GM12878 (cell line): ENCODE results near the gene CD33. TPM values are rescaled to one million over a fixed set of nuclear protein-coding genes. Genes with fewer than 3 reads are reported as not detected.
A peak's percentile ranks its signal among the peaks of the same experiment; 100 is the strongest.

Experiments
- BACH1 ChIP-seq: fragments of 450-650 bp; IDR thresholded peaks from 2 replicates; pipeline ENCODE4 v1.6.1; 2017; ENCODE audit warnings: mild to moderate bottlenecking, borderline replicate concordance
- BCL11A ChIP-seq: IDR thresholded peaks from 2 replicates; pipeline ENCODE4 v1.6.1; 2011; ENCODE audit warnings: low read depth, low read length
- JUNB ChIP-seq: IDR thresholded peaks from 2 replicates; pipeline ENCODE4 v1.6.1; 2016; ENCODE audit warnings: antibody characterized with exemption, mild to moderate bottlenecking
- NRF1 ChIP-seq: conservative IDR thresholded peaks from 2 replicates; pipeline ENCODE4 v1.6.1; 2011; ENCODE audit warnings: mild to moderate bottlenecking, low read depth, low read length, improper control_type of control experiment
- RAD21 ChIP-seq: IDR thresholded peaks from 2 replicates; pipeline ENCODE4 v1.6.1; 2011; ENCODE audit warnings: mild to moderate bottlenecking, low read depth, low read length, moderate library complexity; ENCODE audit not compliant: insufficient read depth
- ZZZ3 ChIP-seq: IDR thresholded peaks from 2 replicates; pipeline ENCODE4 v1.6.1; 2011; ENCODE audit warnings: low read depth; ENCODE audit not compliant: control insufficient read depth, insufficient read length
- polyA plus RNA-seq, 11 experiments: library from polyadenylated mRNA; depleted of rRNA in 4 of 11; unstranded in 6 of 11; stranded (reverse) in 5 of 11; fragments of >200 nt; fragmentation: Nextera tagmentation in 4 of 11; fragmentation: Illumina TruSeq in 1 of 11; extraction: Ambion mirVana in 4 of 11; extraction: Trizol in 1 of 11; gene quantifications; 1 replicate in 1 of 11; 2 replicates in 10 of 11; pipeline versions ENCODE4 v1.2.1 to v1.2.3, GENCODE V29; 2011 to 2016; ENCODE audit warnings: inconsistent platforms in 2 of 11, missing spikeins in 2 of 11, low read depth in 1 of 11
- total RNA-seq, 4 experiments: library from RNA; depleted of rRNA in 3 of 4; stranded (reverse); fragments of >200 nt in 3 of 4; fragmentation: Illumina TruSeq in 1 of 4; extraction: Trizol in 1 of 4; gene quantifications; 2 replicates each; pipeline versions ENCODE4 v1.2.1 to v1.2.3, GENCODE V29; 2013 to 2021
- TF ChIP-seq, protein P1 (sequence below): fragments of 450-650 bp; IDR thresholded peaks from 2 replicates; pipeline ENCODE4 v1.6.1; 2017; ENCODE audit warnings: mild to moderate bottlenecking, moderate library complexity
- TF ChIP-seq, protein P2 (sequence below): IDR thresholded peaks from 2 replicates; pipeline ENCODE4 v1.6.1; 2012; ENCODE audit warnings: low read length, inconsistent platforms
- TF ChIP-seq, protein P3 (sequence below): fragments of 150-350 bp; IDR thresholded peaks from 2 replicates; pipeline ENCODE4 v1.6.1; 2016; ENCODE audit warnings: low read depth, low read length

CD33 gene
- total and polyA plus RNA-seq, 10 of the 15 experiments (the other 5 are each of a cell fraction or from before 2014, with no cell fraction given): 0.29 to 17.9 (median 0.72) TPM; not detected in 1

DNA sequence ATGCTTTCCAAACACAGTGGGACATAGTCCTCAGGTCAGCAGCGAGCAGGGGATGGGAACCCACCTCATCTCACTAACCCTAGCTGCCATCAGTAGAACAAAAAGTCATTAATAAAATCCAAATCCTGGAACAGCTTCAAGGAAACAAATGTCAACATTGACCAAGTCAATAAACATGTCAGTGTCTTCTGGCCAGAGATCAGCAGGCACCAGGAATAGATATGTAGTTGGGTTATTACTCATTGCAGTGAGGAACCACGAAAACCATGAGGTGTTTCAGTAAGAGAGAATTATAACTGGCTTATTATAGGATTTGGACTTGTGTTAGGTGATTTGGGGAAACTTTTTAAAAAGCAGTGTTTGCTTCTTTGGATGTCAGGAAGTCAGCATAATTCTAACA, 17.1 kb upstream of the CD33 start (continued):
- TF ChIP-seq, protein P1, sequence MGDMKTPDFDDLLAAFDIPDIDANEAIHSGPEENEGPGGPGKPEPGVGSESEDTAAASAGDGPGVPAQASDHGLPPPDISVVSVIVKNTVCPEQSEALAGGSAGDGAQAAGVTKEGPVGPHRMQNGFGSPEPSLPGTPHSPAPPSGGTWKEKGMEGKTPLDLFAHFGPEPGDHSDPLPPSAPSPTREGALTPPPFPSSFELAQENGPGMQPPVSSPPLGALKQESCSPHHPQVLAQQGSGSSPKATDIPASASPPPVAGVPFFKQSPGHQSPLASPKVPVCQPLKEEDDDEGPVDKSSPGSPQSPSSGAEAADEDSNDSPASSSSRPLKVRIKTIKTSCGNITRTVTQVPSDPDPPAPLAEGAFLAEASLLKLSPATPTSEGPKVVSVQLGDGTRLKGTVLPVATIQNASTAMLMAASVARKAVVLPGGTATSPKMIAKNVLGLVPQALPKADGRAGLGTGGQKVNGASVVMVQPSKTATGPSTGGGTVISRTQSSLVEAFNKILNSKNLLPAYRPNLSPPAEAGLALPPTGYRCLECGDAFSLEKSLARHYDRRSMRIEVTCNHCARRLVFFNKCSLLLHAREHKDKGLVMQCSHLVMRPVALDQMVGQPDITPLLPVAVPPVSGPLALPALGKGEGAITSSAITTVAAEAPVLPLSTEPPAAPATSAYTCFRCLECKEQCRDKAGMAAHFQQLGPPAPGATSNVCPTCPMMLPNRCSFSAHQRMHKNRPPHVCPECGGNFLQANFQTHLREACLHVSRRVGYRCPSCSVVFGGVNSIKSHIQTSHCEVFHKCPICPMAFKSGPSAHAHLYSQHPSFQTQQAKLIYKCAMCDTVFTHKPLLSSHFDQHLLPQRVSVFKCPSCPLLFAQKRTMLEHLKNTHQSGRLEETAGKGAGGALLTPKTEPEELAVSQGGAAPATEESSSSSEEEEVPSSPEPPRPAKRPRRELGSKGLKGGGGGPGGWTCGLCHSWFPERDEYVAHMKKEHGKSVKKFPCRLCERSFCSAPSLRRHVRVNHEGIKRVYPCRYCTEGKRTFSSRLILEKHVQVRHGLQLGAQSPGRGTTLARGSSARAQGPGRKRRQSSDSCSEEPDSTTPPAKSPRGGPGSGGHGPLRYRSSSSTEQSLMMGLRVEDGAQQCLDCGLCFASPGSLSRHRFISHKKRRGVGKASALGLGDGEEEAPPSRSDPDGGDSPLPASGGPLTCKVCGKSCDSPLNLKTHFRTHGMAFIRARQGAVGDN: no peak
- no peak for TF ChIP-seq RAD21
- TF ChIP-seq, protein P2, sequence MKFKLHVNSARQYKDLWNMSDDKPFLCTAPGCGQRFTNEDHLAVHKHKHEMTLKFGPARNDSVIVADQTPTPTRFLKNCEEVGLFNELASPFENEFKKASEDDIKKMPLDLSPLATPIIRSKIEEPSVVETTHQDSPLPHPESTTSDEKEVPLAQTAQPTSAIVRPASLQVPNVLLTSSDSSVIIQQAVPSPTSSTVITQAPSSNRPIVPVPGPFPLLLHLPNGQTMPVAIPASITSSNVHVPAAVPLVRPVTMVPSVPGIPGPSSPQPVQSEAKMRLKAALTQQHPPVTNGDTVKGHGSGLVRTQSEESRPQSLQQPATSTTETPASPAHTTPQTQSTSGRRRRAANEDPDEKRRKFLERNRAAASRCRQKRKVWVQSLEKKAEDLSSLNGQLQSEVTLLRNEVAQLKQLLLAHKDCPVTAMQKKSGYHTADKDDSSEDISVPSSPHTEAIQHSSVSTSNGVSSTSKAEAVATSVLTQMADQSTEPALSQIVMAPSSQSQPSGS: no peak
- no peak for TF ChIP-seq BACH1
- peak; percentile 54; the same call in 1 of the 2 replicates for TF ChIP-seq JUNB
- TF ChIP-seq, protein P3, sequence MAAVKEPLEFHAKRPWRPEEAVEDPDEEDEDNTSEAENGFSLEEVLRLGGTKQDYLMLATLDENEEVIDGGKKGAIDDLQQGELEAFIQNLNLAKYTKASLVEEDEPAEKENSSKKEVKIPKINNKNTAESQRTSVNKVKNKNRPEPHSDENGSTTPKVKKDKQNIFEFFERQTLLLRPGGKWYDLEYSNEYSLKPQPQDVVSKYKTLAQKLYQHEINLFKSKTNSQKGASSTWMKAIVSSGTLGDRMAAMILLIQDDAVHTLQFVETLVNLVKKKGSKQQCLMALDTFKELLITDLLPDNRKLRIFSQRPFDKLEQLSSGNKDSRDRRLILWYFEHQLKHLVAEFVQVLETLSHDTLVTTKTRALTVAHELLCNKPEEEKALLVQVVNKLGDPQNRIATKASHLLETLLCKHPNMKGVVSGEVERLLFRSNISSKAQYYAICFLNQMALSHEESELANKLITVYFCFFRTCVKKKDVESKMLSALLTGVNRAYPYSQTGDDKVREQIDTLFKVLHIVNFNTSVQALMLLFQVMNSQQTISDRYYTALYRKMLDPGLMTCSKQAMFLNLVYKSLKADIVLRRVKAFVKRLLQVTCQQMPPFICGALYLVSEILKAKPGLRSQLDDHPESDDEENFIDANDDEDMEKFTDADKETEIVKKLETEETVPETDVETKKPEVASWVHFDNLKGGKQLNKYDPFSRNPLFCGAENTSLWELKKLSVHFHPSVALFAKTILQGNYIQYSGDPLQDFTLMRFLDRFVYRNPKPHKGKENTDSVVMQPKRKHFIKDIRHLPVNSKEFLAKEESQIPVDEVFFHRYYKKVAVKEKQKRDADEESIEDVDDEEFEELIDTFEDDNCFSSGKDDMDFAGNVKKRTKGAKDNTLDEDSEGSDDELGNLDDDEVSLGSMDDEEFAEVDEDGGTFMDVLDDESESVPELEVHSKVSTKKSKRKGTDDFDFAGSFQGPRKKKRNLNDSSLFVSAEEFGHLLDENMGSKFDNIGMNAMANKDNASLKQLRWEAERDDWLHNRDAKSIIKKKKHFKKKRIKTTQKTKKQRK: no peak
- TF ChIP-seq BCL11A: 0 out of 2 replicates have a peak, but pooled peaks have one; percentile 22
- TF ChIP-seq NRF1: no peak
- TF ChIP-seq ZZZ3: no peak
